AG09319 (cell line): Measurements from ENCODE around the gene CMIP.

Experiments used
- DNase-seq: peaks from one replicate; pipeline ENCODE4 v3.0.0-alpha.2; 2010; ENCODE audit warnings: low read depth; ENCODE audit errors: extremely low read depth
- CTCF ChIP-seq: IDR thresholded peaks from 2 replicates; pipeline ENCODE4 v1.5.1; 2011; ENCODE audit warnings: low read depth, mild to moderate bottlenecking, inconsistent platforms, low read length, moderate library complexity

CMIP gene

GRCh38 chr16:81467072-81467471 is 22.5 kb downstream of the CMIP start:
- no peak for TF ChIP-seq CTCF
- DNase-seq: no peak

- no peak for TF ChIP-seq CTCF
- DNase-seq: no peak
These were observed 23.2 kb downstream of the CMIP start for GRCh38 chr16:81467815-81468214.

- DNase-seq: no peak
- no peak for TF ChIP-seq CTCF
These were observed 23.8 kb downstream of the CMIP start for GRCh38 chr16:81468269-81468902.

- TF ChIP-seq CTCF: no peak
- no peak for DNase-seq
These were observed 24.6 kb downstream of the CMIP start for GRCh38 chr16:81469183-81469677.

- TF ChIP-seq CTCF: no peak
- DNase-seq: no peak
These were observed 25.3 kb downstream of the CMIP start for GRCh38 chr16:81469710-81470535.

- DNase-seq: no peak
- TF ChIP-seq CTCF: no peak
These were observed 26.4 kb downstream of the CMIP start for GRCh38 chr16:81470796-81471636.
